SK-N-SH (cell line): ENCODE results near the gene SLFN11.

Experiments used
- CTCF ChIP-seq: fragments of 200-600 bp; sonication (generic); IDR thresholded peaks from 2 replicates; pipeline ENCODE4 v1.6.1; 2017; ENCODE audit warnings: antibody characterized with exemption, mild to moderate bottlenecking, moderate library complexity
- EP300 ChIP-seq, 2 experiments: IDR thresholded peaks; 2 replicates each; pipeline versions ENCODE4 v1.4.0 to v1.6.1; 2012; ENCODE audit warnings: borderline replicate concordance in 1 of 2, low read depth in 1 of 2, low read length in 1 of 2
- FOXM1 ChIP-seq: IDR thresholded peaks from 2 replicates; pipeline ENCODE4 v1.4.0; 2012; ENCODE audit warnings: low read depth, mild to moderate bottlenecking
- GABPA ChIP-seq: IDR thresholded peaks from 2 replicates; pipeline ENCODE4 v1.4.0; 2012; ENCODE audit warnings: low read depth, mild to moderate bottlenecking
- IRF3 ChIP-seq: fragments of 150-350 bp; IDR thresholded peaks from 2 replicates; pipeline ENCODE4 v1.6.1; 2016; ENCODE audit warnings: mild to moderate bottlenecking, low read depth, low read length
- JUND ChIP-seq: IDR thresholded peaks from 2 replicates; pipeline ENCODE4 v1.4.0; 2012
- NFIC ChIP-seq: IDR thresholded peaks from 2 replicates; pipeline ENCODE4 v1.4.0; 2012; ENCODE audit warnings: borderline replicate concordance
- RAD21 ChIP-seq: IDR thresholded peaks from 2 replicates; pipeline ENCODE4 v1.6.1; 2012; ENCODE audit warnings: mild to moderate bottlenecking, low read length
- RXRA ChIP-seq: IDR thresholded peaks from 2 replicates; pipeline ENCODE4 v1.4.0; 2012; ENCODE audit warnings: low read depth, mild to moderate bottlenecking, borderline replicate concordance
- SIN3A ChIP-seq: IDR thresholded peaks from 2 replicates; pipeline ENCODE4 v1.6.1; 2012; ENCODE audit warnings: low read depth, mild to moderate bottlenecking, low read length, moderate library complexity, borderline replicate concordance
- TEAD4 ChIP-seq: IDR thresholded peaks from 2 replicates; pipeline ENCODE4 v1.4.0; 2012; ENCODE audit warnings: mild to moderate bottlenecking, borderline replicate concordance; ENCODE audit not compliant: insufficient read depth
- USF2 ChIP-seq: fragments of 150-350 bp; IDR thresholded peaks from 2 replicates; pipeline ENCODE4 v1.6.1; 2017; ENCODE audit warnings: antibody characterized with exemption, low read length, low read depth, borderline replicate concordance
- YY1 ChIP-seq: IDR thresholded peaks from 2 replicates; pipeline ENCODE4 v1.4.0; 2012; ENCODE audit warnings: low read depth, mild to moderate bottlenecking

GRCh38 chr17:35390663-35391062 lies 17.2 kb upstream of the SLFN11 start:
- TF ChIP-seq YY1, result no peak
- no peak for TF ChIP-seq CTCF
- TF ChIP-seq EP300 (IDR thresholded peaks at IDR 0.05; ENCODE audit: borderline replicate concordance in 1 of 2, low read depth in 1 of 2, low read length in 1 of 2), result no peak
- TF ChIP-seq JUND, result no peak
- TF ChIP-seq RAD21, result no peak
- TF ChIP-seq RXRA, result no peak
- no peak for TF ChIP-seq FOXM1
- TF ChIP-seq IRF3, result no peak
- no peak for TF ChIP-seq SIN3A
- TF ChIP-seq GABPA, result no peak
- TF ChIP-seq NFIC, result no peak
- no peak for TF ChIP-seq USF2
- TF ChIP-seq TEAD4, result no peak
